Measurements from ENCODE around the gene RNF214.

GRCh38 chr11:117318738-117319137 lies 86.3 kb downstream of the RNF214 start:
- TF ChIP-seq, protein P1, sequence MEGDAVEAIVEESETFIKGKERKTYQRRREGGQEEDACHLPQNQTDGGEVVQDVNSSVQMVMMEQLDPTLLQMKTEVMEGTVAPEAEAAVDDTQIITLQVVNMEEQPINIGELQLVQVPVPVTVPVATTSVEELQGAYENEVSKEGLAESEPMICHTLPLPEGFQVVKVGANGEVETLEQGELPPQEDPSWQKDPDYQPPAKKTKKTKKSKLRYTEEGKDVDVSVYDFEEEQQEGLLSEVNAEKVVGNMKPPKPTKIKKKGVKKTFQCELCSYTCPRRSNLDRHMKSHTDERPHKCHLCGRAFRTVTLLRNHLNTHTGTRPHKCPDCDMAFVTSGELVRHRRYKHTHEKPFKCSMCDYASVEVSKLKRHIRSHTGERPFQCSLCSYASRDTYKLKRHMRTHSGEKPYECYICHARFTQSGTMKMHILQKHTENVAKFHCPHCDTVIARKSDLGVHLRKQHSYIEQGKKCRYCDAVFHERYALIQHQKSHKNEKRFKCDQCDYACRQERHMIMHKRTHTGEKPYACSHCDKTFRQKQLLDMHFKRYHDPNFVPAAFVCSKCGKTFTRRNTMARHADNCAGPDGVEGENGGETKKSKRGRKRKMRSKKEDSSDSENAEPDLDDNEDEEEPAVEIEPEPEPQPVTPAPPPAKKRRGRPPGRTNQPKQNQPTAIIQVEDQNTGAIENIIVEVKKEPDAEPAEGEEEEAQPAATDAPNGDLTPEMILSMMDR (IDR thresholded peaks at IDR 0.05): no peak
- TF ChIP-seq POLR2A (IDR thresholded peaks at IDR 0.05): no peak
- TF ChIP-seq EP300 (IDR thresholded peaks at IDR 0.05): no peak

Measured in gastroesophageal sphincter (tissue), 3 donors.